NCI-H1105 (cell line): Measurements from ENCODE around the gene RPS2.

ENCODE experiments used
- DNase-seq: peaks from one replicate; lab custom pipeline; 2025; lab: John Stamatoyannopoulos, UW

RPS2 gene

GRCh38 chr16:1918351-1919326, 46.0 kb downstream of the RPS2 start, which contains the start of gene HS3ST6:
Gene HS3ST6 (minus strand): TSS chr16:1918415. CDS start chr16:1918323, 92 bp downstream.
- DNase-seq = no peak

DNA sequence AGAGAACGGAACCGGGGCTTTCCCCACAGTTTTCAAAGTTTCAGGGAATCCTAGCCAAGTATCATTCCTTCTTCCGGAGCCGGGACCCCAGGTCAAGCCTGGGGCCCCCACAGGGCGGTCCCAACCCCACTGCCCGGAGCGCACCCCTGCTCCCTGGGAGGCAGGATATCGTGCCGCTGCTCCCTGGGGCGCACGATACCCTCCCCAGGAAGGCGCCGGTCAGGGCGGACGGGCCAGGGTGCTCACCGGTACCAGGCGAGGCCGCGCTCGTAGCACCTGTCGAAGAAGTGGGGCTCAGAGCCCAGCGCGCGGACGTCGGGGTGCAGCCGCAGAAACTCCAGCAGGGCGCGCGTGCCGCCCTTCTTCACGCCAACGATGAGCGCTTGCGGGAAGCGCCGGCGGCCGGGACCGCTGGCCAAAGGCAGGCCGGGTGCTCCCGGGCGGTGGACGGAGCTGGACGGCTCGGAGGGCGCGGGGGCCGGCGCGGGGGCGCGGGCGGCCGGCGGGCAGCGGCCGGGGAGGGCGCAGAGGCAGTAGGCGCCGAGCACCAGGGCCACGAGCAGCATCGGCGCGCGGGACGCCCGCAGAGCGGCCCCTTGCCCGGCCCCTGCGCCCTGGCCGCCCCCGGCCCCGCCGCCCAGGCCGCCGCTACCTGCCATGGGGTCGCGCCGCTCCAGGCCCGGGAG, 46.8 kb downstream of the RPS2 start:
- no peak for DNase-seq

- no peak for DNase-seq
Observed at GRCh38 chr16:1917056-1917664, 47.5 kb downstream of the RPS2 start.

DNA sequence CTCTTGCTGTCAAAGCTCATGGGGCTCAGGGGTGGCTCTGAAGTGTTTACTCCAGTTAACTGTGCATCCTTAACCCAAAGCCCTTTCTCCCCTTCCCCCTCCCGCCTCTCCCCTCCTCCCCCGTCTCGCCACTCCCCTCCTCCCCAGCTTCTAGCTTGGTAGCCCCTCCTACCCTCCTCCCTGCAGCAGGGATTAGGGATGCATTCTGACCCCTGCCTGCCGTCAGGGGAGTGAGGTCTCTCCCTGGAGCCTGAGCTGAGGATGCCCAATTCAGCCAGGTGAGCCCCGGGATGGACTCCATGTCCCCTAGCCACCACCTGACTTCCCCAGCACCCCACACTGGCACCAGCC, 48.0 kb downstream of the RPS2 start:
- DNase-seq = no peak

GRCh38 chr16:1915732-1916639, 48.6 kb downstream of the RPS2 start:
- DNase-seq = no peak

GRCh38 chr16:1914988-1915387, 49.6 kb downstream of the RPS2 start:
- DNase-seq = no peak

DNA sequence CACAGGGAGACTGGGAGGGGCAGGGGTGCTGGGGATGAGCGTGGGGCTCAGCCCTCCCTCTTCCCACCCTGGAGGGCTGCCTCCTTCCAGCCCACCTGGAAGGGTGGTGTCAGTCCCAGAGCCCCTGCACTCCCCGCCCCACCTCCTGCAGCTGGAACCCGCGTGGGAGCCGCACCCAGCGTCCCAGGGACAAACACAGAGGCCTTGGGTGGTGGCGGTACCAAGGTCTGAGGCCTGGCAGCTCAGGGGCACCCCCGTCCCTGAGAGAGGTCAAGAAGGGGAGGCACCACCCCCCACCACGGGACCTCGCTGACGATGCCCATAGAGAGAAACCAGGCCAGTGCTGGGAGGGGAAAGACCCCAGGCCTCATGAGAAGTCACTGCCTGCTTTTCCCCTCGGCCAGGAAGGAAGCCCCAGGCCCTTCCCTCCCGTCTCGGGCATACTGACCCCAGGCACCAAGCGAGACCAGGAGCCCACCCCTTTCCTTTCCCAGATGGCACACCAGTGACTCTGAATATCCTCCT, 50.5 kb downstream of the RPS2 start:
- no peak for DNase-seq

- no peak for DNase-seq
Observed at GRCh38 chr16:1913327-1914083, 51.1 kb downstream of the RPS2 start.

DNA sequence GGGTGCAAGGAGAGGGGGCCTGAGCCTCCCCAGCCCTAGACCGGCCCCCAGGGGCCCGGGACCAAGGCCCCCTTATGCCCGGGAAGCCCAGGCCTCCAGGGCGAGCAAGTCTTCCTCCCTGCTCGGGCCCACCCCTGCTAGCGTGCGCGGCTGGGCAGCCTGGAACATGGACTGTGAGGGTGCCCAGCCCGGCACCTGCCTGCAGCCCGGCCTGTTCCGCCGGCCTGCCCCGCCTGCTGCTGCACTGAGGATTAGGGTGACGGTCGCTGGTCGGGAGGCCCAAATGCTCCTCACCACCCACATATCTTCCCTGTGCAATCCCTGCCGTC, 52.4 kb downstream of the RPS2 start:
- no peak for DNase-seq
